ENCODE results near the gene CCDC92.

CCDC92 gene

DNA sequence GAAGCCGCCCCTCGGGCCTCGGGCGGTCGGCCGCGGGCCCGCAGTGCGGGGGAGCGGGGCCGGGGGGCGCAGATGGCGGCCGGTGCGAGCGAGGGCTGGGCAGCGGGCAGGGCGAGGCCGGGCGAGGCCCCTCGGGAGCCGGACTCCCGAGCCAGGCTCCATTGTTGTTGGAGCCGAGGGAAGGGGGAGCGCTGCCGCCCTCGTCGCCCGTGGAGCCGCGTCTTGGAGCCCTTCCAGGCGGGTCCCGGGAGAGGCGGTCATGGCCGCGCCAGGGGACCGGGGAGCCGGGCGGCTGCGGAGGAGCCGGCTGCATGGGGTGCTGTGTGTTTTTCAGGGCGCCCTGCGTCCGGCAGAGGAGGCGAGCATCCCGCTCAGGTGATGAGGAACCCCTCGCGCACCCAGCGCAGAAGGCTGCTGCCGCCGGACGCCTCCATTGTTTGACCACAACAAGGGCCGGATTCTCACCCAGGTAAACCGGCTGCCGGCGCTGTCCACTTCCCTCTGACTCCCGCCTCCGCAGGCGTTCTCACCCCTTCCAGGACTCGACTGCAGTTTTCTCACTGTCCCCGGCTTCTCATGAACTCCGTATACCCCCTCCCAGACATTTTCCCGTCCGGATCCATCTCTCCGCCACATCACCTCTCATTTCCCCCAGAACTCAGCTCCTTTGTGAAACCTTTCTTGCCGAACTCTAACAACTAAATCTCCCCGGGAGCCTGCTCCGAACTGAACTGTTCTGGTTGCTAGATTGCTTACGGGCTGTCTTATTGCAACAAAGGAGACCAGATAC, 1.1 kb upstream of the CCDC92 start:
- DNase-seq, result no peak

DNA sequence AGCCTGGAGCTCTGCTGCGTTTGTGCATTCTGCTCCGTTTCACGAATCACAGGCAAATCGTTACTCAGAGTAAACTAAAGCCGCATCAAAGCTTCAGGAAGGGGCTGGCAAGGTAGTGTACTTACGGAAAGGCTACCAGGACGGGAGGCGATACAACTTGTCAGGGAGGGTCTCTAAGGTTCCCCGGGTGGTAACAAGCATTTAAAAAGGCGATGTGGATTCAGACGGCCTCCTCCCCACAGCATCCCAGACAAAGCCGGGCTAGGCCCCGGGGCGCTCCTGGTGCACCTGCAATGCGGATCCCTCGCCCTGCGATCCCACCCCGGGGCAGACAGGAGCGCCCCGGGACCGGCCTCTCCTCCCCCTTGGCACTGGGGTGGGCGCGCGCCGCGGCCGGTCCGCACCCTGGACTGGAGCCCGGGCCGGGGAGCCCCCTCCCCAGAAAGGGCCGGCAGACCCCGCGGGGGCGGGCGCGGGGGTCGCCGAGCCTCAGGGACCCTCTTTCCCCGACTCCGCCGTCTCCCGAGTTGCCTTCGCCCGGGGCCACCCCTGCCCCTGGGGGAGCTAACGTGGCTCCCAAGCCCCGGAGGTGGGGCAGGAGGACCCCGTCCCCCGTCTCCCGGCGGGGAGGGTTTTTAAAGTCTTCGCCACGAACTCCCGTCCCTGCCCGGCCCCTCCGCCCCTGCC, 718 bp downstream of the CCDC92 start:
- no peak for DNase-seq

DNA sequence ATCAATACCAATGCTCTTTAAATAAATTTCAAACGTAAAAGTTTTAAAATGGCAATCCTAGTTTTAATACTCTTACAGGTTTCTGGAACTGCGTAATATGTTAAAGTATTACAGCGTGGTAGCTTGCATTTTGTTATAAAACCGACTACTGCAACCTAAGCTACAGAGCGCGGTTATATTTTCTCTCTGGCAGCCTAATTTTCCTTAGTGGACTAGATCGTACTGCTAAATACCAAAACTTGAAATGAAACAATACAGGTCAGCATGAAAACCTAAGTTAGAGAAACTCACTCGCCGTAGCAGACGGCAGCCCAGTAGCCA, 1.2 kb downstream of the CCDC92 start:
- no peak for DNase-seq

DNA sequence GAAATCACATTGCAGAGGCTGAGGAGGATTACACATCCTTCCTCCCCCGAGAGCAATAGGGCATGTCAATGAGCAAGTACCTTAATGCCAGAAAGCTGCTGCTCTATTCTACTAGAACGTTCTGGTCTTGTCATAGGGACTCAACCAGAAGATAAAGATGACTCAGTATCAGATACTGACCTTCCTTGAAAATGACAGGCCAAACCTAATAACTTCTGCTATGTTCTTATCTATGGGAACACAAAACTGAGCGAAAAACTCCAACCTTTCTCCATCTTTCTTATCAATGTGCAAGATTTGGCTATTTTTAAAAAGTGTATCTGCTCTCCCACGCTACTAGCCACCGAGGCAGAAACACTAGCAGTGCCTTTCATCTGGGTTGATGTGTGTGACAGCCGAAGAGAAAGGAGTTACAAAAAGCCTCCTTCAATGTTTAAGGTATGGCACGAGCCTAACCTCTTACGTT, 5.5 kb downstream of the CCDC92 start:
- DNase-seq, result no peak

DNA sequence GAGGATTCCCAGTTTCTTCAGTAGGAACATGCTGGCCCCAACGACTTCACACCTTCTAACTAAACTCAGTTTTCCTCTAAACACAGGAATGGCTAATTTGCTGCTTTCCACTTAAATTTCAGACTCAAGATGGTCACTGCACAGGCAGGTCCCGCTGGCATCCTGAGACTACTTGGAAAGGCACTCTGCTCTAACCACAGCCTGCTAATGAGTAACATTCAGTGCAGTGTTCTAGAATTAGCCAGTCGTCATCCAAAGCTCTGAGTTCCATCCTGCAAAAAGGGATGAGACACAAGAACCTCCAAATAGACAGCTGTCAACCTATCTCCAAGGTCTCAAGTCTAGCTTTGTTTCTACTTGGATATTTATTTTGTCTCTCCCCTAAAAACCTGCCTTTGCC, 6.0 kb downstream of the CCDC92 start:
- DNase-seq, result no peak

DNA sequence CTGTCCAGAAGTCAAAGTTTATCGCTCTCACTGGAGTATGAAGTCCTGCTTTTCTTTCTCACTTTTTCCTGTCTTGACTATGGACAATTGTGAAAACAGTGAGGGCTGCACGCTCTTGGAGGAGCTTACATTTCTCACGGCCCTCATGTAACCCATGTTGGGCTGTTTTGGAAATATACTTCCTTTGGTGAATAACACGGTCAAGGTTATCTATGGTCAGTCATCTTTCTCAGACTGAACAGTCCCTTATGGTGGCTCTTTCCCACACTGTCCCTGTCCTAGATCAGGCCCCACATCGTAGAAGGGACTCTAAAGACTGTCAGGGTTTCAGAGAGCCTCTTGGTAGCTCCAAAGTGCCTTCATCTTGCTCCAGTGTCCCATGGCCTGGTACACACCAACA, 7.2 kb downstream of the CCDC92 start:
- no peak for DNase-seq

DNA sequence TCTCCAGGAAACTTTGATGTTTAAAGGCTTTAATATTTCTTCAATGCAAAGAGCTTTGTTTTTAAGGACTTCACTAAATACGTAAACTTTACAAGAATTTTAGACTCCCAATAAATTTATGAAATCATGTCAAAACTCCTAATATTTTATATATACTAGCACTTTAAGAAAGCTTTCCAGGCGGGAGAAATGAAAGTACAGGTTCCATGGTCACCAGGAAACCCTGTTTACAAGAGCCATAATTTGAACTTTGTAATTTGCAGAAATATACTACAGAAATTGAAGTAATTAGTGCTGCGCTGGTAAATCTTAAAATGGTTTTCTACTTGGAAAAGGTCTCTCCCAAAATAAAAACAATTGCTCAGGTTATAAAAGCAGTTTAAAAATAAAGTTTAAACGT, 8.8 kb downstream of the CCDC92 start:
- DNase-seq, result no peak

DNA sequence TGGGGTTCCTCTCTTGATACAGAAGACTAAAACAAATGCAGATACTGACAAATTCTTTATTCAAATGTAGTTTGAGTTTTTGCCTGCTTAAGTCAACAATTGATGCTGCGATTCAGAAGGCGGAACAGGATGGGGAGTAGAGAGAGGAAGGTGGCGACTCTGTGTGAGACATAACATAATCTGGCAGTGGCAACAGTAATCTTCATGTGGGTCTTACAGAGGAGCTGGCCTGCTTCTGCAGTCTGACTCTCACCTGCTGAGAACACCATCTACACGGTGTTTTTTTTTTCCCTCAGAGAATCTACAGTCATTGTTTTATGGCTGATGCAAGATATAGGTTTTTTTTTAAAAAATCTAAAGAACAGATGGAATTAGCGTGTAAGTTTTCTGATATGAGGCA, 10.1 kb downstream of the CCDC92 start:
- no peak for DNase-seq

DNA sequence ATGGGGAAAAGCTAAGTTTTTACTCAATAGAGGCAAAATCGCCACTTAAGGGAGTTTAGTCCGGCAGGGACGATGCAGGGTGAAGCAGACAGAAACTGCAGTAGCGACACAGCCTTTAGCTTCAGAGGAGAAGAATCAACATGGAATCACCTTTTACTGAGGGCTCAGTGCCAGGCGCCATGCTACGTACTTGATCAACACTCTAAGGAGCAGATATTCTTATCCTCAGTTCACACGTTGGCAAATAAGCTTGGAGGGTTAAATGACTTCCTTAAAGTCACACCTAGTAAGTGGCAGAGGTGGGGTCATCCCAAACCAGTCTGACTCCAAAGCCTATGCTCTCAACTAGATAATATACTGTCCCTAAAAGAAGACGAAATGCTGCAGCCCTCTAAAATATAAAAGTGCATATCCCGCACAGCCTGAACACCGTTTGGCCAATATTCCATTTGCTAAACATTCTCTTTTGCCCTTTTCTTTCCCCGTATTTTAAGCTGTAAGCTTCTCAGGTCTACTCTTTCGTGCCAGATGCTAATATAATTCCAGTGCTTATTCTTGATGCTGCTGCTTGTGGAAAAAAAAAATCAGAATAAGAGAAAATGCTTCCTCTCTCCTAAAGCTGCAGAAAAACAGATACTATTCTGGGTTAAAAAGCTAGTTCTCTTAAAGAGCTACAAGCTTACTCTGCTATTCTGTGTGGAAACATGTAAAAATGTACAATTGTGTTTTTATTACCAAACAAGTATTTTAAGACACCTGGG, 10.9 kb downstream of the CCDC92 start:
- no peak for DNase-seq

DNA sequence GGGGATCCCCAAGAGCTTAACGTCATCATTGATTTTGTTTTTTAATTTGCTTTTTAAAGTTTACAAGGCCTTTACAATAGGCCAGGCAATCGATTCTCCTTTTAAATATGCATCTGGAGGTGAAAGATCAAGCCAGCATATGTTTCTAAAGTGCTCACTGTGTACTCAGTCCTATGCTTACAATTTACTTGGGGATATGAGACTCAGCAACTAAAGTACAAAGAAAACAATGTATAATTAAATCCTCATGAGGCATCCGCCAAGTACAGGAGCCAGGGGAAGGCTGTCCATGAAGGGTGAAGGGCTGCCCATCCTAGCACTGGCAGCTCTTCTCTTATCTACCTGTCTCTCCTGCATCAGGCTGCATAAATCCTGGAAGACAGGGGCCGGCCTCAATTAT, 11.8 kb downstream of the CCDC92 start:
- DNase-seq, result no peak

DNA sequence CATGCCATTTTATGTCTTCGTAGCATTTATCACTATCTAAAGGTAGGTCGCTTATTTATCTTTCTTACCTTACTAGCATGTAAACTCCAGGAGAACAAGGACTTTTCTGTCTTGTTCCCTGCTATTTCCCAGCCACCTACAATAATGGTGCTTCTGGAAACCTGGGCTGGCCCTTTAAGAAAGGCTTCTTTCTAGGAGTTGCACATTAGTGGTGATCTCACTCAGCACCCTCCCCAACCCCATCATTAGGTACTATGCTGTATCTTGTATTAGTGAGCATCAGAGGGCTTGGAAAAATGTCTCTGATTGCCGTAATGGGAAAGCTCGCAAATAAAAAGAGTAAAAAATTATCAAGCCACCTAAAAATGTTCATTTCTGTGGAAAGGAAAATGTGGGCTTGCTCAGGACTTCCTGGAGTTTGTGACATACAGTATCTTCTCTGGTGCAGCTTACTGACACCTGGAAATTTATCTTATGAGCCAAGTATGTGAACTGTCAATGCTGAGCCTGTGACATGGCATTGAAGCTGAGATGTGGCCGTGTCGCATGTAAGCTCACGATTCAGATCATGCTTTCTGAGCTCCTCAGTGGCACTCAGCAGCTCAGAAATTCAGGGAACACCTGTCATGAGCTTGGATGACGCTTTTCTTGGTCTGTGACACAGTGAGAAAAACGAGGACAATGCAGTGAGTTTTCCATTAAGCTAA, 12.4 kb downstream of the CCDC92 start:
- no peak for DNase-seq

DNA sequence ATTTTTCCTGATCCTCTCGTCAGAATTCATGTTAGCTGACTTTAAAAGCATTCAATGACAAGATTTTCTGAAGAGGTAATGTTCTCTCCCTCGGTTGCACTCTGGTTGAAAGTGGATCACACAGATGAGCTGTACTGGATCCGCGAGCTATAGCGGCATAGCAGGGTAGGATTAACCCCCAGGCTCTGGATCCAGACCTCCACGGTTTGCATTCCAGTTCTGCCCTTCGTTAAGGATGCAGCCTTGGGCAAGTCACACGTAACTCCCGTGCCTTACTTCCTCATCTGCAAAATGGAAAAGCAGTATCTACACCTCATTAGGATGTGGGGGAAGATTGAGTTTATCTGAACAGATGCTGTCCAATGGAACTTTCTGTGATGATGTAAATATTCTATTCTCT, 13.8 kb downstream of the CCDC92 start:
- DNase-seq, result no peak

DNA sequence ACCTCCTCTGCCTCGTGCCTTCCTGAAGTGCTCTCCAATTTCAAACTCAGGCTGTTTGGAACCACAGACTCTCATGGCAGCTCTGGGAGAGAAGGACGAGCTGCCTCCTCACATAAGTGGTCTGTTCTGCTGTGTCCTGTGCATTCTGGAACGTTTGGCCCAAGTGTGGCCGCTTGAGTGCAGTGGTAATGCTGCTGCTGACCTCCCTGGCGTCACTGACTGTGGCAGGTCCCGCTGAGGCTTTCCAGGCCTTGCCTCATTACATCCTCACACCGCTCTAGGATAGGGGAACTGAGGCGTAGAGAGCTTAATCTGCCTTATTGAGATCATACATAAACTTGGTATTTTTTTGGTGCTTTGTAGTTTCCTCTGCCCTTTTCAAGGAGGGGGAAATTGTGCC, 14.2 kb downstream of the CCDC92 start:
- DNase-seq, result no peak

DNA sequence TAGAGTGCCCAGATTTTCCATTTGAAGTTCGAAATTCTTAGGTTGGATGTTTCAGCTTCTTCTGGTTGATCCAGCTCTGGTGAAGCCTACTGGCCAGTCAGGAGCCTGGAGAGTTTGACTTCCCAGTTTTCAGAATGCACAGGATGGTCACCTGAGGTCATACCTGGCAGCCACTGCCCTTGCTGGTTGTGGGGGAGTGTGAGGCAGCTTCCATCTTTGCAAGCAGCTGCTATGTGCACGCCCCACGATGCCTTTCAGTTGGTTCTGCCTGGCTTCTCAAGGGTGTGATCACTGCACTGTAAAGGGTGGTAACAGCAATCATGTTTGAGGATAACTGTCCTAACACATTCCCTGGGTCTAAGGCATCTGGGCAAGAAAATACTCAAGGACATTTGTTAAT, 15.4 kb downstream of the CCDC92 start:
- DNase-seq, result no peak

DNA sequence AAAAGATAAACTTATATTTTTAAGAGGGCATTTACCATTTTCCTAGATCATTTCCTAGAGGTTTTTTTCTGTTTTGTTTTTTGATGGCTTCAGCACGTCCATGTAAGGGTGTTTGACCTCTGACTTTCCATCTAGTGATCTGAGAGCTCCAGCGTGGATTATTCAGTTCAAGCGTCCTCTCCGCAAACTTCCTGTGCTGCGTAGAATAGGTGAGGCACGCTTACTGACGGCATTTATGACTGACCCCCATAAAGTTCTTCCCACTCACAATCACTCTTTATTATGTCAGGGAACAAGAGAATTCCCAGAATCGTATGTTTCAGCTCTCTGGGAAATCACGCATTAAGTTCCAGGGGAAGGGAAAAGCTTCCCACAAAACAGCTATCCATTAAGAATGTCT, 16.4 kb downstream of the CCDC92 start:
- no peak for DNase-seq

DNA sequence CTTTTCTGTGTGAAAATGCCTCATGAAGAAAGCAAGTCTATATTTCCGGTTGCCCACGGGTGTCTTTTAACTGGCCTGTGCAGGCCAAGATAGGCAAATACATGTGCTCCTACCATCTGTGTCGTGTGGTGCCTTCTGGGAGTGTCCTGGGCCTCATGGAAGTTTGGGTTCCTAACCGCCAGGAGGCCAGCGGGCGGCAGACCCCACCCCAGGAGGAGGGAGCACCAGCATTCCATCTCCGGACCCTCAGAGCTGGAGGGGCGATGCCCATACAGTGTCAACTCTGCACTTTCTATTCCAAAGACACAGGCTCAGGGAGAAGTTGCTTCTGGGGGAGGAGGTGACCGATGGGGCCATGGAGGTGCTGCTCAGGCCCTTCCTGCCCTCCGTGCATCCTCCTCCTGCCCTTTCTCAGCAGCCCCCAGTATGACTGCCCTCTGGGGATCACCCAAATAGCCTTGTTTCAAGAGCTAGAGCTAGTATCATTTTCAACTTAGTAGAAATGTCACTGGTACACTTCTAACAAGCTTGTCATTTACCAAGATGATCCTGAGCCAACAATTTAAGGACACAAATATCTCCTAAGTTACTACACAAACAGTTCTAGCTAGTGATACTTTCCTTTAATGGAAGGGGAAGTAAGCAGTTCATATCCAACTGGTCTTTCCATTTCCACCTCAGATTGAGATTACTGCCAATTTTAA, 17.8 kb downstream of the CCDC92 start:
- DNase-seq, result no peak

DNA sequence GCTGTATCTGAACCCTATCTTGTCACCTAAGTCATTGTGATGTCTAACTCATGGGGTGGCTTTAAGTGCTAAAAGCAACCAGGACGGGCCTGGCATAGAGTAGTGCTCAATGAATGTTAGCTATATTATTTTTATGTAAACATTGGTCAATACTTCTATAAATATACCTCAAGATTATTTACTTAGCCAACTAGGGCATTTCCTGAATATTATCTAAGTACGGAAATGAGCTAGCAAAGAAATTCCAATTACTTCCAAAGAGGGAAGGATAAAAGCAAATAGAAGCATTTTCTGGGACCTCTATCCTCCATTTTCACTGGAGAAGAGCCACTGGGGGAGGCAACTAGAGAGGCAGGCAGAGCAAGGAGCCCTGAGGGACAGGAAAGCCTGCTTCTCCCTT, 20.6 kb downstream of the CCDC92 start:
- no peak for DNase-seq

DNA sequence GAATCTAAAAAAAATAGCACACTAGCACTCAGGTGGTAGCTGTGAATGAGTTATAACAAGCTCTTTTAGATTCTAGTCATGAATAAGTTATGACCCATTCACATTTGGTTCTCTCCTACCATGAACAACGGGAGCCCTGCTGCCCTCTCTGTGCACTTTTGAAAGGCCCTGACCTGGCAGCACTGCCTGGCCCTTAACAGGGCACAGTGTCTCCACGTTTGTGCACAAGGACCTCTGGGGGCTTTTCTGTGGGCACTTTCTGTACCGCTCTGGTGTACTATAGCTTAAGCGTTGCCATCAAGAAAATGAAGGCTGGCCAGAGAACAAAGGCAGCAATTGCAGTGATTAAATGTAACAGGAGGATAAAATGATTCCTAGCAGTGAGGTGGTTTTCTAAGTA, 21.2 kb downstream of the CCDC92 start:
- no peak for DNase-seq

DNA sequence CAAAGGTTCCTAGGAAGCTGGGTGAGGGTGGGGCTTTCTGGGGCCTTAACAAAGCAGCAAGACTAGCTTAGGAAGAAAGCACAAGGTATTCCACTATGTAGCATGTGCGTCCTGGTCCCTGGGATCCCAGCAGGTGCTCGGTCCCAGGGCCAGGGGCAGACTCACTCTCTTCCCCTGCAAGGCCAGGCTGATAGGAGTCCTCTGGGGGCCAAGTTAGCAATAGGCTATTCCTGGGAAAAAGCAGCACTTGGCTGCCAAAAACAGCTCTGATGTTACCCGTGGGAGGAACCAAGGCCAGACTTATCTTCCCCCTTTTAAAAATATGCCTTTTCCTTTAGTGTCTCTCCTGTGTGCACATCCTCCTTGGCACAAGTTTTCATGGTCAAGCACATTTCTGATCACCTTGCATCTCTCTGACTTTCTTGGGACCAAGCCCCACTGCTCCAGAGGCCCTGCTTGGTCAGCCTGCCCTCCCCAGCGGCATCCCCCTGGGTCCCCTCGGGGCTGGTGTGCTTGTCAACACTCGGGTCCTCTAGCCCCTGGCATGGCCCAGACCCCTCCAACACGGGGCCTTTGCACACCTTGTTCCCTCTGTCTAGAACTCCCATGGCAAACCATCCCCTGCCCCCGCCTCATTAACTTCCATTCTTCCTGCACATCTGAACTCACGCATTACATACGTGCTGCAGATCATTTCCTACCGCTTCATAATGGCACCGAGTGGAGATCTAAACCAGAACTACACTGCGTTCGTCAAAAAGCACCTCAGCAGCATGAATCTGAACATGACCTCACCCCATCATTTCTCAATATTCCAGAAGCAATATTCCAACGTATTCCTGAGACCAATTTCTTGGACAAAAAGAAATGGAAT, 21.9 kb downstream of the CCDC92 start:
- no peak for DNase-seq

DNA sequence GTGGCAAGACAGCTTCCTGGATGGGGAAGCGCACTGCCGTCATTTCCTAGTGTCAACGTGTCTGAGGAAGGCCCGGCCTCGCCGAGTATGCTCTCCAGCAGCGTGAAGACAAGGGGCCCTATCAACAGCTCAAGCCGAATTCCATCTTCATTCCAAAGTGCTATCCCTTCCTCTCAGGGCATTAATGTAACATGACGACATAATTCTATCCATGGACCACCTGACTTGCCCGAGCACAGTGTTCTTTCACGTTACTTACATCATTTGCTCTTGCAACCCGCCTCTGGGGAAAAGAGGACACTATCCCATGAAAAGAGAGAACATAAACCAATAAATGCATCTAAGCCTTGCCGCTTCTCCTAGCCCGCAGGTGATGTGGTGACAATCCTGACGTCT, 22.9 kb downstream of the CCDC92 start:
- no peak for DNase-seq

Data from cortex of kidney (tissue), 1 donor.